Liver (tissue), 9 donors: Measurements from ENCODE around the gene OLFML1. TPM values are rescaled to one million over a fixed set of nuclear protein-coding genes. Genes with fewer than 3 reads are reported as not detected.
A peak's percentile ranks its signal among the peaks of the same experiment; 100 is the strongest.

Source experiments
- DNase-seq: peaks from one replicate; pipeline ENCODE4 v3.0.0-alpha.2; 2017; ENCODE audit warnings: low spot score
- H3K27ac ChIP-seq, 2 donors: one replicate each; pipeline ENCODE4 v1.7.0; 2013; ENCODE audit warnings: inconsistent platforms in 2 of 2, low read length in 2 of 2, control low read depth in 1 of 2, low read depth in 1 of 2, mild to moderate bottlenecking in 1 of 2
- H3K27me3 ChIP-seq, 4 donors: one replicate each; pipeline versions ENCODE4 v1.6.1 to v1.7.0; 2013; ENCODE audit warnings: low read length in 3 of 4, inconsistent platforms in 1 of 4, mild to moderate bottlenecking in 1 of 4, moderate library complexity in 1 of 4; ENCODE audit not compliant: control insufficient read depth in 4 of 4, insufficient read depth in 4 of 4
- H3K36me3 ChIP-seq, 4 donors: one replicate each; pipeline versions ENCODE4 v1.6.1 to v1.7.0; 2013; ENCODE audit warnings: low read length in 3 of 4, mild to moderate bottlenecking in 3 of 4, low read depth in 1 of 4, moderate library complexity in 1 of 4; ENCODE audit not compliant: control insufficient read depth in 4 of 4, insufficient read depth in 3 of 4
- H3K4me1 ChIP-seq, 4 donors: one replicate each; pipeline versions ENCODE4 v1.6.1 to v1.7.0; 2013; ENCODE audit warnings: low read length in 3 of 4, mild to moderate bottlenecking in 3 of 4, moderate library complexity in 1 of 4; ENCODE audit not compliant: control insufficient read depth in 4 of 4, insufficient read depth in 4 of 4
- H3K4me3 ChIP-seq, 3 donors: one replicate each; pipeline versions ENCODE4 v1.6.1 to v1.7.0; 2013; ENCODE audit warnings: low read length in 3 of 3, control low read depth in 1 of 3, low read depth in 1 of 3, mild to moderate bottlenecking in 1 of 3
- H3K9ac ChIP-seq, 2 donors: one replicate each; pipeline ENCODE4 v1.7.0; 2013; ENCODE audit warnings: low read length in 2 of 2, mild to moderate bottlenecking in 2 of 2, moderate library complexity in 2 of 2, control low read depth in 1 of 2, low read depth in 1 of 2
- H3K9me3 ChIP-seq, 4 donors: one replicate each; pipeline versions ENCODE4 v1.6.1 to v1.7.0; 2013; ENCODE audit warnings: low read length in 3 of 4; ENCODE audit not compliant: control insufficient read depth in 4 of 4
- CTCF ChIP-seq: fragments of 150-350 bp; IDR thresholded peaks from 2 replicates; pipeline ENCODE4 v1.5.1; 2017; ENCODE audit warnings: improper control_type of control experiment, low read depth, low read length; ENCODE audit not compliant: missing input control
- EGR1 ChIP-seq, 2 donors: IDR thresholded peaks; 2 replicates each; pipeline ENCODE4 v1.6.1; 2016 to 2018; ENCODE audit warnings: antibody characterized with exemption in 2 of 2, low read depth in 2 of 2
- FOXA1 ChIP-seq: IDR thresholded peaks from 2 replicates; pipeline ENCODE4 v1.6.1; 2016; ENCODE audit warnings: antibody characterized with exemption
- HNF4A ChIP-seq, 2 donors: conservative IDR thresholded peaks; 2 replicates each; pipeline ENCODE4 v1.6.1; 2016; ENCODE audit warnings: antibody characterized with exemption in 2 of 2, mild to moderate bottlenecking in 2 of 2
- HNF4G ChIP-seq: IDR thresholded peaks from 2 replicates; pipeline ENCODE4 v1.6.1; 2016; ENCODE audit warnings: antibody characterized with exemption
- MAX ChIP-seq: IDR thresholded peaks from 2 replicates; pipeline ENCODE4 v1.6.1; 2016; ENCODE audit warnings: antibody characterized with exemption
- RAD21 ChIP-seq, 2 donors: IDR thresholded peaks; 2 replicates each; pipeline ENCODE4 v1.6.1; 2016; ENCODE audit warnings: antibody characterized with exemption in 2 of 2, mild to moderate bottlenecking in 2 of 2
- RXRA ChIP-seq, 2 donors: IDR thresholded peaks; 2 replicates each; pipeline ENCODE4 v1.6.1; 2017 to 2018; ENCODE audit warnings: antibody characterized with exemption in 2 of 2, mild to moderate bottlenecking in 1 of 2
- TAF1 ChIP-seq: conservative IDR thresholded peaks from 2 replicates; pipeline ENCODE4 v1.6.1; 2016; ENCODE audit warnings: antibody characterized with exemption, mild to moderate bottlenecking
- YY1 ChIP-seq: IDR thresholded peaks from 2 replicates; pipeline ENCODE4 v1.6.1; 2016; ENCODE audit warnings: antibody characterized with exemption, mild to moderate bottlenecking
- ZBTB33 ChIP-seq: IDR thresholded peaks from 2 replicates; pipeline ENCODE4 v1.6.1; 2016; ENCODE audit warnings: antibody characterized with exemption
- WGBS: extraction: QIAGEN DNeasy Blood & Tissue Kit; methylation state at CpG from one replicate; pipeline ENCODE4 v1.1.7; 2013; 5-methylcytosine and 5-hydroxymethylcytosine counted together
- polyA plus RNA-seq, 2 donors: library from polyadenylated mRNA; stranded (reverse) in 1 of 2; unstranded in 1 of 2; fragments of 200-250 nt in 1 of 2; fragments of >200 nt in 1 of 2; fragmentation: Nextera tagmentation in 1 of 2; extraction: Ambion mirVana in 1 of 2; gene quantifications; one replicate each; pipeline versions ENCODE4 v1.2.1 to v1.2.3, GENCODE V29; 2013 to 2015
- total RNA-seq, 2 donors: library from RNA; depleted of rRNA; stranded (reverse); fragments of >200 nt; gene quantifications; one replicate each; pipeline ENCODE4 v1.2.3, GENCODE V29; 2014
- TF ChIP-seq, protein P1 (sequence below): IDR thresholded peaks from 2 replicates; pipeline ENCODE4 v1.6.1; 2016; ENCODE audit warnings: antibody characterized with exemption, mild to moderate bottlenecking
- donor health status: healthy.
- donor health status: healthy.
- donor health status: healthy.
- donor health status: healthy.
- donor health status: healthy.

Gene OLFML1
- total and polyA plus RNA-seq, 4 donors, result 2.8 to 4.2 (median 2.9) TPM

GRCh38 chr11:7522546-7522945, 37.2 kb downstream of the OLFML1 start:
- Histone ChIP-seq H3K27me3 (no peaks in the 10 kb centered on the region), H3K4me1 (peaks cover 17 to 52% (median 28%) of the 10 kb centered on the region in 4 donors), H3K9ac (no peak overlapping the region), H3K27ac (peak overlapping the region; percentile 93 to 97), H3K9me3 (no peaks in the 10 kb centered on the region), H3K36me3 (no peaks in the 10 kb centered on the region), H3K4me3 (no peak overlapping the region)
- no peak for DNase-seq
- 82% methylated on average over 4 of the region's 4 CpGs for WGBS
- no peak for TF ChIP-seq MAX

DNA sequence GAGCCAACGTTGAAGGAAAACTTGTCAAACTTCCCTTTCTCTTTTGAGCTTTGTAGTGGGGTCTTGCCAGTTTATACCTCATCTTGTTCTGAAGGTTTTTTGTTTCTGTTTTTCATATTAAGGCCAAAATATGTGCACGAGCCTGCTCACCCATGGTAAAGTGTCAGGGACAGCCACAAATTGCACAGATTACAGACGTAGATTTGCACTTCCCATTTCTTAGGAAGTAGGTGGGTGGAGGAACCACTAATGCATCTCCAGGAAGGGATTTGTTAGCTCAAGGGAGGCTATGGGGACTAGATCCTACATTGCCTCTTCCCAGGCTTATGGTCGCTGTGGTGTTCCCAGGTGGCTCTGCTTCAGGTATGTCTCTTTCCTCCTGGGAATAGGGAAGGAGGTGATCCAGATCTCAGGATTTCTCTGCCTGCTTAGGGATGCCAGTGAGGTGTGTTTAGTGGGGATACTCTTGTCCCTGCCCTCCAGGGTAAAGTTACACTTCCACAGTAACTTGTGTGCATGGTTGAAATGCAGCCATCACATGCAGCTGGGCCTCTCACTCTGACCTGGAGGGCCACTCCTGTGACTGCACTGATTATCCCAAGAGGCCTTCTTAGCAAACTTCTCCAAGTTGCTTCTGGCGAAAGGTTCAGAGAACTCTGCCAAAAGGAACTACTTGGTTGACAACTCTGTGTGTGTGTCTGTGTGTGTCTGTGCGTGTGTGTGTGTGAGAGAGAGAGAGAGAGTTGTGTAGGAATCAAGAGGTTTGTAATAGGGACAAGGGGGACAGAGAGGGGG, 38.3 kb downstream of the OLFML1 start:
- Histone ChIP-seq H3K4me1 (peaks cover 22 to 57% (median 28%) of the 10 kb centered on the region in 4 donors), H3K27ac (peak overlapping the region; percentile 93 to 97), H3K36me3 (no peaks in the 10 kb centered on the region), H3K27me3 (no peaks in the 10 kb centered on the region), H3K4me3 (no peak overlapping the region), H3K9ac (peak overlapping the region in 1 of 2 donors; percentile 61), H3K9me3 (no peaks in the 10 kb centered on the region)
- DNase-seq, result no peak
- TF ChIP-seq RAD21 (IDR thresholded peaks at IDR 0.05), result no peak
- no peak for TF ChIP-seq RXRA (IDR thresholded peaks at IDR 0.05)
- TF ChIP-seq MAX, result no peak
- no peak for TF ChIP-seq TAF1
- peak in 1 of 2 donors; percentile 35 for TF ChIP-seq HNF4A (conservative IDR thresholded peaks at IDR 0.05)
- no peak for TF ChIP-seq FOXA1
- 80% methylated on average over 6 of the region's 6 CpGs for WGBS

GRCh38 chr11:7524462-7525235, 39.3 kb downstream of the OLFML1 start:
- WGBS, result 71% methylated on average over 6 of the region's 6 CpGs
- H3K4me3 ChIP-seq, result no peak overlapping the region
- TF ChIP-seq ZBTB33 (no peak), EGR1 (IDR thresholded peaks at IDR 0.05; ENCODE audit: low read depth in 2 of 2) (no peak), CTCF (no peak), HNF4G (no peak), YY1 (no peak), MAX (no peak), HNF4A (conservative IDR thresholded peaks at IDR 0.05) (no peak), FOXA1 (no peak)
- TF ChIP-seq, protein P1, sequence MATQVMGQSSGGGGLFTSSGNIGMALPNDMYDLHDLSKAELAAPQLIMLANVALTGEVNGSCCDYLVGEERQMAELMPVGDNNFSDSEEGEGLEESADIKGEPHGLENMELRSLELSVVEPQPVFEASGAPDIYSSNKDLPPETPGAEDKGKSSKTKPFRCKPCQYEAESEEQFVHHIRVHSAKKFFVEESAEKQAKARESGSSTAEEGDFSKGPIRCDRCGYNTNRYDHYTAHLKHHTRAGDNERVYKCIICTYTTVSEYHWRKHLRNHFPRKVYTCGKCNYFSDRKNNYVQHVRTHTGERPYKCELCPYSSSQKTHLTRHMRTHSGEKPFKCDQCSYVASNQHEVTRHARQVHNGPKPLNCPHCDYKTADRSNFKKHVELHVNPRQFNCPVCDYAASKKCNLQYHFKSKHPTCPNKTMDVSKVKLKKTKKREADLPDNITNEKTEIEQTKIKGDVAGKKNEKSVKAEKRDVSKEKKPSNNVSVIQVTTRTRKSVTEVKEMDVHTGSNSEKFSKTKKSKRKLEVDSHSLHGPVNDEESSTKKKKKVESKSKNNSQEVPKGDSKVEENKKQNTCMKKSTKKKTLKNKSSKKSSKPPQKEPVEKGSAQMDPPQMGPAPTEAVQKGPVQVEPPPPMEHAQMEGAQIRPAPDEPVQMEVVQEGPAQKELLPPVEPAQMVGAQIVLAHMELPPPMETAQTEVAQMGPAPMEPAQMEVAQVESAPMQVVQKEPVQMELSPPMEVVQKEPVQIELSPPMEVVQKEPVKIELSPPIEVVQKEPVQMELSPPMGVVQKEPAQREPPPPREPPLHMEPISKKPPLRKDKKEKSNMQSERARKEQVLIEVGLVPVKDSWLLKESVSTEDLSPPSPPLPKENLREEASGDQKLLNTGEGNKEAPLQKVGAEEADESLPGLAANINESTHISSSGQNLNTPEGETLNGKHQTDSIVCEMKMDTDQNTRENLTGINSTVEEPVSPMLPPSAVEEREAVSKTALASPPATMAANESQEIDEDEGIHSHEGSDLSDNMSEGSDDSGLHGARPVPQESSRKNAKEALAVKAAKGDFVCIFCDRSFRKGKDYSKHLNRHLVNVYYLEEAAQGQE, result no peak
- peak overlapping the region; percentile 13 to 76 for H3K9ac ChIP-seq
- no peak for DNase-seq
- H3K4me1 ChIP-seq, result peaks cover 22 to 59% (median 30%) of the 10 kb centered on the region in 4 donors
- H3K27me3 ChIP-seq, result no peaks in the 10 kb centered on the region
- no peaks in the 10 kb centered on the region for H3K36me3 ChIP-seq
- peak overlapping the region; percentile 93 to 97 for H3K27ac ChIP-seq
- no peaks in the 10 kb centered on the region for H3K9me3 ChIP-seq
